ENCODE data around the gene CSNK1A1L. TPM values are rescaled to one million over a fixed set of nuclear protein-coding genes. Genes with fewer than 3 reads are reported as not detected.
A peak's percentile ranks its signal among the peaks of the same experiment; 100 is the strongest.
"Not testable (repeated sequence)": the region's sequence is repeated elsewhere in the genome, so short reads cannot be mapped to it uniquely, and the experiment has no call there.

CSNK1A1L gene
- total RNA-seq, 1 donor from 2014 or later, result not detected

DNA sequence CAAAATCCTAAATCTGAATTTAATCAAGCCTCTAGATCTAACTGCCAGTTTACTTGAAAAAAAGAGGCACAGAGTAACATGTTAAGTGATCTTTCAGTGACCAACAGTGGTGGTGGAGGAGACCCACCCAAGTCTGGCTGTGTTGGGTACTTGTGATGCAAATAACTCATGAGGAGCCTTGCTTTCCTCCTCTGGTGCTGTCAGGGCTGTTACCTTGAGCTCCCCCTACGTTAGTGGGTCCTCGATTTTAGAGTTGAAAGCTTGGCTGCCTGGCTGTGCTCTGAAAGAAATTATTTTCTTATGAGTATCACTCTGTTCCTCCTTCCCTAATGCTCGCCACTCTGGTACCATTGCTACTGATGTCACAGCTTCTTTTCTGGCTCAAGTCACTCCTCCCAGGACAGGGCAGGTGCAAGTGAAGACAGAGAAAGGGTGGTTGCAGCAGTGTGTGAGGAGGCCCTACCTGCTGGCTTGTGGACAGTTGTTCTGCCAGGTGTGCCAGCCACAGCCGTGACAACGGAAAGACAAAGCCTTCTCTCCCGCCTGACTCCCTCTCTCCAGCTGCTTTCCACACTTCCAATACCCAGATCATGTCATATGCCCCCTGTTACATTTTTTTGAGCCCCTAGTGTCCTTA lies 39.5 kb downstream of the CSNK1A1L start:
- H3K9me3 Mint-ChIP-seq, result no peaks in the 10 kb centered on the region
- no peak for DNase-seq
- peaks cover 21% of the 10 kb centered on the region for H3K27me3 Mint-ChIP-seq
- no peak overlapping the region for H3K4me3 Mint-ChIP-seq
- no peaks in the 10 kb centered on the region for H3K36me3 Mint-ChIP-seq (ENCODE audit: low read depth)
- intact Hi-C loops (cut with micrococcal nuclease), result no loop called here
- peaks cover 2% of the 10 kb centered on the region for H3K4me1 Mint-ChIP-seq
- no peak overlapping the region for H3K27ac Mint-ChIP-seq

DNA sequence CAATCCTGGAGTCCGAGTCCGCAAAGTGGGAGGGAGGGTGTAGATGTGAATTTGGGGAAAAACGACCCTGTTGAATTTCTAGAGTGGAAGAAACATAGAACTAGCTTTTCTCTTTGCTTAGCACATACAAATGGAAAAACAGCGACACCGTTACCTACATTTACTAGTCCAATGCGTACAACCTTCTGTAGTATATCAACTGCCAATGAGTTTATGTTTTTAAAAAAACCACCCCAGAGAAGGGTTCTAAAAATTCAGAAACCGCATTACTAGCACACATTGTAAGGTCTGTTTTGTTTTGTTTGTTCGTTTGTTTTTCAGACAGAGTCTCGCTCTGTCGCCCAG lies 45.6 kb downstream of the CSNK1A1L start:
- intact Hi-C loops (cut with micrococcal nuclease), result loop anchor here (1.0 to 2.0 kb wide), 5 partner anchors 27 to 1289 kb away; partner anchors contain the start of genes ALG5, RFXAP, SPART and UFM1
- DNase-seq, result no peak
- Mint-ChIP-seq H3K4me1 (peaks cover 21% of the 10 kb centered on the region), H3K4me3 (peak overlapping the region; percentile 87), H3K27me3 (peaks cover 14% of the 10 kb centered on the region), H3K27ac (peak overlapping the region; percentile 97), H3K9me3 (peaks cover 3% of the 10 kb centered on the region), H3K36me3 (ENCODE audit: low read depth) (peaks cover 25% of the 10 kb centered on the region)

- H3K27ac Mint-ChIP-seq, result peak within 1 kb of the TSS; percentile 97
- peaks cover 9% of the 10 kb centered on the region for H3K27me3 Mint-ChIP-seq
- peak within 1 kb of the TSS; percentile 87 for H3K4me3 Mint-ChIP-seq
- peaks cover 3% of the 10 kb centered on the region for H3K9me3 Mint-ChIP-seq
- intact Hi-C loops (cut with micrococcal nuclease), result loop anchor here (1.0 to 2.0 kb wide), 5 partner anchors 26 to 1290 kb away; partner anchors contain the start of genes ALG5, RFXAP, SPART and UFM1
- peaks cover 28% of the 10 kb centered on the region for H3K36me3 Mint-ChIP-seq (ENCODE audit: low read depth)
- peak; percentile 97 for DNase-seq
- H3K4me1 Mint-ChIP-seq, result peaks cover 20% of the 10 kb centered on the region
Measured at GRCh38 chr13:37058910-37059847, 46.3 kb downstream of the CSNK1A1L start, which contains the start of gene SUPT20H. Gene SUPT20H, minus strand, starts transcription at chr13:37059688. Its CDS starts 8,198 bp downstream, at chr13:37051490.

GRCh38 chr13:37056228-37056627 lies 49.2 kb downstream of the CSNK1A1L start:
- H3K27ac Mint-ChIP-seq; intact Hi-C loops (cut with micrococcal nuclease); DNase-seq; H3K9me3 Mint-ChIP-seq; H3K27me3 Mint-ChIP-seq; H3K4me3 Mint-ChIP-seq: not testable (repeated sequence)
- Mint-ChIP-seq H3K4me1 (peaks cover 27% of the 10 kb centered on the region), H3K36me3 (ENCODE audit: low read depth) (peaks cover 48% of the 10 kb centered on the region)

Other genes starting within 250 kb of the CSNK1A1L start
- 0.05 TPM in 1 of 2 replicates, not detected in the other for gene SMAD9, start 185.4 kb downstream of the CSNK1A1L start, total RNA-seq
- gene ALG5, start 106.3 kb downstream of the CSNK1A1L start, total RNA-seq, result 53.6 and 53.8 TPM in 2 replicates
- gene EXOSC8, start 104.9 kb downstream of the CSNK1A1L start, total RNA-seq, result 158 and 162 TPM in 2 replicates
- 67.4 and 74.8 TPM in 2 replicates for gene SUPT20H, start 46.0 kb downstream of the CSNK1A1L start, total RNA-seq

Data from activated CD4-positive, alpha-beta T cell treated with anti-CD3 and anti-CD28 coated beads, Interleukin-2, amount 10 ng/mL, durations not matched to agents 24 days and 14 days (primary cell).